ENCODE measurements around the gene DHX16.

DHX16 gene

GRCh38 chr6:30643656-30644055 lies 29.1 kb downstream of the DHX16 start:
- in situ Hi-C loops (cut with HindIII; ENCODE audit: low sequenced_read_pairs) = no loop called here

GRCh38 chr6:30641048-30641447 lies 31.8 kb downstream of the DHX16 start:
- in situ Hi-C loops (cut with HindIII; ENCODE audit: low sequenced_read_pairs) = no loop called here

- in situ Hi-C loops (cut with HindIII; ENCODE audit: low sequenced_read_pairs) = no loop called here
Measured at GRCh38 chr6:30640481-30640880, 32.3 kb downstream of the DHX16 start.

- in situ Hi-C loops (cut with HindIII; ENCODE audit: low sequenced_read_pairs) = no loop called here
Measured at GRCh38 chr6:30635834-30636233, 37.0 kb downstream of the DHX16 start.

- in situ Hi-C loops (cut with HindIII; ENCODE audit: low sequenced_read_pairs) = no loop called here
Measured at GRCh38 chr6:30626484-30627366, 46.1 kb downstream of the DHX16 start, which contains the start of gene ATAT1. Gene ATAT1, plus strand, starts transcription at chr6:30626874.

GRCh38 chr6:30625511-30625910 lies 47.3 kb downstream of the DHX16 start:
- in situ Hi-C loops (cut with HindIII; ENCODE audit: low sequenced_read_pairs) = no loop called here

- in situ Hi-C loops (cut with HindIII; ENCODE audit: low sequenced_read_pairs) = no loop called here
Measured at GRCh38 chr6:30619561-30619960, 53.2 kb downstream of the DHX16 start.

- in situ Hi-C loops (cut with HindIII; ENCODE audit: low sequenced_read_pairs) = no loop called here
Measured at GRCh38 chr6:30618270-30618797, 54.5 kb downstream of the DHX16 start.

- in situ Hi-C loops (cut with HindIII; ENCODE audit: low sequenced_read_pairs) = no loop called here
Measured at GRCh38 chr6:30617565-30618269, 55.1 kb downstream of the DHX16 start, which contains the start of gene MRPS18B. Gene MRPS18B, plus strand, starts transcription at chr6:30617840. Its CDS starts 26 bp downstream, at chr6:30617866.

GRCh38 chr6:30616811-30617564 lies 55.8 kb downstream of the DHX16 start, which contains the start of gene PPP1R10:
Gene PPP1R10, minus strand, starts transcription at chr6:30617243. Its CDS starts 7,299 bp downstream, at chr6:30609944.
- in situ Hi-C loops (cut with HindIII; ENCODE audit: low sequenced_read_pairs) = no loop called here

GRCh38 chr6:30615958-30616810 lies 56.6 kb downstream of the DHX16 start:
- in situ Hi-C loops (cut with HindIII; ENCODE audit: low sequenced_read_pairs) = no loop called here

- in situ Hi-C loops (cut with HindIII; ENCODE audit: low sequenced_read_pairs) = no loop called here
Measured at GRCh38 chr6:30615219-30615957, 57.4 kb downstream of the DHX16 start.

- in situ Hi-C loops (cut with HindIII; ENCODE audit: low sequenced_read_pairs) = loop anchor here (5.0 kb wide), 3 partner anchors 52 to 102 kb away; partner anchors contain the start of gene MDC1
Measured at GRCh38 chr6:30614843-30615218, 58.0 kb downstream of the DHX16 start.

- in situ Hi-C loops (cut with HindIII; ENCODE audit: low sequenced_read_pairs) = loop anchor here (5.0 kb wide), 3 partner anchors 52 to 103 kb away; partner anchors contain the start of gene MDC1
Measured at GRCh38 chr6:30614044-30614842, 58.6 kb downstream of the DHX16 start.

GRCh38 chr6:30613251-30614043 lies 59.4 kb downstream of the DHX16 start:
- in situ Hi-C loops (cut with HindIII; ENCODE audit: low sequenced_read_pairs) = loop anchor here (5.0 kb wide), 3 partner anchors 51 to 104 kb away; partner anchors contain the start of gene MDC1

- in situ Hi-C loops (cut with HindIII; ENCODE audit: low sequenced_read_pairs) = loop anchor here (5.0 kb wide), 3 partner anchors 50 to 105 kb away; partner anchors contain the start of gene MDC1
Measured at GRCh38 chr6:30612687-30613248, 60.0 kb downstream of the DHX16 start.

GRCh38 chr6:30612213-30612612 lies 60.6 kb downstream of the DHX16 start:
- in situ Hi-C loops (cut with HindIII; ENCODE audit: low sequenced_read_pairs) = loop anchor here (5.0 kb wide), 3 partner anchors 50 to 105 kb away; partner anchors contain the start of gene MDC1

Data from endothelial cell of hepatic sinusoid (primary cell).